K562 (cell line): ENCODE data around the gene AAK1. TPM values are rescaled to one million over a fixed set of nuclear protein-coding genes. Genes with fewer than 3 reads are reported as not detected.

ENCODE experiments used
- ATAC-seq: fragments of 200-7000 bp; cut with Tn5 transposase; 3 replicates; pipeline ENCODE4 v1.9.1; 2020; ENCODE audit warnings: moderate library complexity
- BruUV-seq: library from RNA; stranded (reverse); fragments of 400-500 nt; replicated peaks from 2 replicates; lab custom pipeline; 2021; lab: Mats Ljungman, UMichigan
- CTCF ChIA-PET: fragments of 300-600 bp; formaldehyde crosslinking; extraction: SDS; loops from one replicate; lab custom pipeline; 2021; ENCODE audit warnings: low intra/inter-chr PET ratio; lab: Yijun Ruan, JAX
- POLR2A ChIA-PET: fragments of 300-600, 350-650 bp; sonication (Branson Sonifier 250); formaldehyde crosslinking; extraction: SDS; loops from one replicate; lab custom pipeline; 2021; ENCODE audit warnings: antibody characterized with exemption, inconsistent platforms; lab: Yijun Ruan, JAX
- DNase-seq, 4 experiments: peaks; one replicate each; pipeline versions ENCODE4 v3.0.0 to v3.0.0-alpha.2; 2011 to 2018; ENCODE audit warnings: low spot score in 3 of 4, mixed read lengths in 3 of 4; ENCODE audit errors: extremely low read depth in 1 of 4
- FAIRE-seq: peaks from 2 replicates; lab custom pipeline; 2011; peaks lifted over from hg19 to GRCh38; lab: Jason Lieb, UNC
- H2AFZ ChIP-seq: 2 replicates; pipeline ENCODE4 v1.6.0; 2011; ENCODE audit warnings: low read depth, low read length, control low read depth, inconsistent platforms
- H3K27ac ChIP-seq: fragments of 200-600 bp; 3 replicates; pipeline ENCODE4 v1.8.0; 2011; ENCODE audit warnings: low read depth, mild to moderate bottlenecking, control low read depth, inconsistent platforms, low read length, moderate library complexity, mixed read lengths; ENCODE audit errors: extremely low read depth
- H3K27me3 ChIP-seq, 2 experiments: fragments of 300-600 bp in 1 of 2; 2 replicates in 1 of 2; 3 replicates in 1 of 2; pipeline versions ENCODE4 v1.6.0 to v1.8.0; 2011; ENCODE audit warnings: inconsistent platforms in 2 of 2, low read length in 2 of 2, mild to moderate bottlenecking in 1 of 2, mixed read lengths in 1 of 2, moderate library complexity in 1 of 2; ENCODE audit not compliant: control insufficient read depth in 2 of 2, insufficient read depth in 2 of 2
- H3K36me3 ChIP-seq: fragments of 300-600 bp; 3 replicates; pipeline ENCODE4 v1.8.0; 2011; ENCODE audit warnings: mild to moderate bottlenecking, low read length, inconsistent platforms; ENCODE audit not compliant: control insufficient read depth, insufficient read depth
- H3K4me1 ChIP-seq, 2 experiments: fragments of 200-600 bp in 1 of 2; replicated peaks in 1 of 2; 2 replicates in 1 of 2; 3 replicates in 1 of 2; pipeline versions ENCODE4 v1.5.1 to v1.8.0; 2011; ENCODE audit warnings: inconsistent platforms in 2 of 2, low read length in 2 of 2, mild to moderate bottlenecking in 1 of 2, mixed read lengths in 1 of 2, moderate library complexity in 1 of 2; ENCODE audit not compliant: control insufficient read depth in 2 of 2, insufficient read depth in 2 of 2
- H3K4me2 ChIP-seq: 2 replicates; pipeline ENCODE4 v1.6.1; 2011; ENCODE audit warnings: low read length, control low read depth, inconsistent platforms, mixed read lengths; ENCODE audit not compliant: insufficient read depth
- H3K4me3 ChIP-seq: fragments of 200-600 bp; sonication (generic), shearing (Covaris generic); 2 replicates; pipeline ENCODE4 v1.5.1; 2016; ENCODE audit warnings: control low read depth, inconsistent platforms
- H3K79me2 ChIP-seq: fragments of 200-600 bp; 3 replicates; pipeline ENCODE4 v1.8.0; 2011; ENCODE audit warnings: low read length, inconsistent platforms; ENCODE audit not compliant: control insufficient read depth, insufficient read depth
- H3K9ac ChIP-seq, 2 experiments: 2 replicates each; pipeline versions ENCODE4 v1.6.0 to v1.6.1; 2011; ENCODE audit warnings: low read depth in 2 of 2, low read length in 2 of 2, control low read depth in 1 of 2, inconsistent platforms in 1 of 2, mild to moderate bottlenecking in 1 of 2, mixed read lengths in 1 of 2; ENCODE audit not compliant: insufficient read depth in 1 of 2
- H3K9me1 ChIP-seq: one replicate; pipeline ENCODE4 v1.6.0; 2011; ENCODE audit warnings: inconsistent platforms, mild to moderate bottlenecking, low read length, moderate library complexity; ENCODE audit not compliant: control insufficient read depth, insufficient read depth
- H3K9me3 ChIP-seq: replicated peaks from 2 replicates; pipeline ENCODE4 v1.5.1; 2011; ENCODE audit warnings: low read depth, low read length, inconsistent platforms; ENCODE audit not compliant: control insufficient read depth, insufficient read depth
- H4K20me1 ChIP-seq: replicated peaks from 2 replicates; pipeline ENCODE4 v1.6.1; 2011; ENCODE audit warnings: low read length, inconsistent platforms, mixed read lengths; ENCODE audit not compliant: control insufficient read depth, insufficient read depth
- MTA3 ChIP-seq: fragments of 450-650 bp; formaldehyde crosslinking; IDR thresholded peaks from 2 replicates; pipeline ENCODE4 v1.6.1; 2017; ENCODE audit warnings: mild to moderate bottlenecking, borderline replicate concordance
- NFRKB ChIP-seq: fragments of 450-650 bp; IDR thresholded peaks from 2 replicates; pipeline ENCODE4 v1.6.1; 2016; ENCODE audit warnings: low read depth
- TBP ChIP-seq: optimal IDR thresholded peaks from 2 replicates; pipeline ENCODE3; 2011; ENCODE audit warnings: low read depth, low read length, improper control_type of control experiment
- ZNF316 ChIP-seq: fragments of 450-650 bp; IDR thresholded peaks from 2 replicates; pipeline ENCODE4 v1.6.1; 2016
- WGBS: fragments of 100-300 bp; shearing (Covaris generic); methylation state at CpG from one replicate; pipeline ENCODE4 v1.1.6; 2016; ENCODE audit warnings: low coverage, mixed read lengths; ENCODE audit not compliant: insufficient coverage; ENCODE audit errors: missing lambda C conversion rate; 5-methylcytosine and 5-hydroxymethylcytosine counted together
- in situ Hi-C: fragments of 300-500 bp; cut with MboI; formaldehyde crosslinking; loops from 4 replicates; pipeline ENCODE4 v1.15.0; 2018; ENCODE audit warnings: inconsistent platforms, mixed read lengths
- intact Hi-C: fragments of 100-400 bp; cut with micrococcal nuclease; formaldehyde crosslinking; loops from 2 replicates; pipeline ENCODE4 v1.14.2; 2022
- polyA plus RNA-seq, 8 experiments: library from polyadenylated mRNA; depleted of rRNA in 4 of 8; stranded (reverse) in 5 of 8; unstranded in 3 of 8; fragments of >200 nt; fragmentation: Nextera tagmentation in 2 of 8; fragmentation: Illumina TruSeq in 1 of 8; extraction: Ambion mirVana in 2 of 8; extraction: Trizol in 1 of 8; gene quantifications; 2 replicates each; pipeline versions ENCODE4 v1.2.1 to v1.2.3, GENCODE V29; 2011 to 2014; ENCODE audit warnings: inconsistent platforms in 1 of 8, missing spikeins in 1 of 8
- total RNA-seq, 7 experiments: library from RNA; depleted of rRNA in 6 of 7; stranded (reverse); fragments of >200 nt in 6 of 7; fragmentation: Illumina TruSeq in 2 of 7; extraction: Trizol in 2 of 7; gene quantifications; 2 replicates each; pipeline versions ENCODE4 v1.2.1 to v1.2.3, GENCODE V29; 2011 to 2021; ENCODE audit warnings: low replicate concordance in 1 of 7
- TF ChIP-seq, protein P1 (sequence below), 2 experiments: fragments of 450-650 bp; conservative IDR thresholded peaks; 2 replicates each; pipeline ENCODE4 v1.6.1; 2017; ENCODE audit warnings: mild to moderate bottlenecking in 2 of 2, moderate library complexity in 2 of 2
- TF ChIP-seq, protein P2 (sequence below): IDR thresholded peaks from 2 replicates; pipeline ENCODE4 v1.6.1; 2012; ENCODE audit warnings: low read depth, low read length, improper control_type of control experiment, borderline replicate concordance
- TF ChIP-seq, protein P3 (sequence below), 2 experiments: fragments of 450-650 bp; formaldehyde crosslinking in 1 of 2; IDR thresholded peaks; 2 replicates each; pipeline versions ENCODE4 v1.4.0 to v1.6.1; 2014 to 2020; ENCODE audit warnings: mild to moderate bottlenecking in 2 of 2, borderline replicate concordance in 1 of 2, low read depth in 1 of 2

The AAK1 gene
- total and polyA plus RNA-seq, 9 of the 15 experiments (the other 6 are each of a cell fraction or from before 2014, with no cell fraction given) = 0.89 to 17.1 (median 6.0) TPM

DNA sequence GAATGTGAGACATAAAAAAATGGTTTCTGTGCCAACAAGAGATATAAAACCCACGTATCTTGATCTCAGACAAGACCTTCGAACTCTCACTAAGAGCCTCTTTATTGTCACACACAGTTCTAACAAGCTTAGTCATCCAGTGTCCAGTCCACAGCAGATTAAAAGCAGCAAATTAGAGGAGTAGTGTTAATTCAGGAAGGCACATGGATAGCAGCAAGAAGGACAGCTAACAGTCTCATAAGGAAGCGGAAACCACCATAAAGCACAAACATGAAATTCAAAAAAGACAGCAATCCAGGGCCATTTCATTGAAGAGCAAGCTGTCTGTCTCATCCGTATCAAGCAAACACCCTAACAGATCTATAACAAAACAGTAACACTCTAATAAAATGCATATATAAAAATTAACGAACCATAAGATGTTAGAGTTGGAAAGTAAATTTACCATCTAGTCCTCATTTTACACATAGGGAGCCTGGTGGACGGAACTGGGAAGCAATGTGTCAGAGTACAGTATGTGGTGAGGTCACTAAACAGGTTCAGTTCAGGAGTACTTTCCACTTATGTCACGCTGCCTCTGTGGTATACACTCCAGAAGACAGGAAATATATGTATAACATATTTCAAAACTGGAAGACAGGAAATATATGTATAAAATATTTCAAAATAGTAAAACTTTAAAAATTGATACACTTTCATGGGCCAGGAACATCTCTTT, 18.3 kb downstream of the AAK1 start:
- H3K4me2 ChIP-seq = peak overlapping the region; percentile 65
- no peaks in the 10 kb centered on the region; the same call in 1 of the 2 replicates for H3K9me3 ChIP-seq
- peak in 3 of 4 experiments; percentile 32 to 67 (median 65) for DNase-seq
- BruUV-seq = TSS peak; percentile 2
- intact Hi-C loops (no loop called here), in situ Hi-C loops (no loop called here)
- peaks cover 0 to 35% of the 10 kb centered on the region in 2 experiments; a peak in 4 of 5 replicates for H3K4me1 ChIP-seq
- FAIRE-seq = peak; percentile 79
- H3K36me3 ChIP-seq = no peaks in the 10 kb centered on the region
- ChIA-PET CTCF (no interaction called here), POLR2A (interaction anchor here (0.7 to 8.5 kb wide), 4 partner anchors 13 to 26 kb away, joined by 4 to 70 read pairs (median 6); no protein-coding TSS in a partner anchor)
- H3K9me1 ChIP-seq = no peaks in the 10 kb centered on the region
- WGBS = 25% methylated on average over 7 of the region's 7 CpGs
- H3K4me3 ChIP-seq = no peak overlapping the region
- peak overlapping the region; percentile 71 for H3K27ac ChIP-seq
- H4K20me1 ChIP-seq = no peaks in the 10 kb centered on the region
- peak; percentile 80 for ATAC-seq
- no peaks in the 10 kb centered on the region for H3K27me3 ChIP-seq
- peak overlapping the region; percentile 85 for H2AFZ ChIP-seq
- peak overlapping the region in 1 of 2 experiments; percentile 58; a peak in 2 of 4 replicates for H3K9ac ChIP-seq
- peaks cover 16% of the 10 kb centered on the region; the same call in 2 of the 3 replicates for H3K79me2 ChIP-seq
- TF ChIP-seq MTA3 (peak; percentile 31; the same call in 1 of the 2 replicates), TBP (peak; percentile 27), ZNF316 (peak; percentile 83), NFRKB (0 out of 2 replicates have a peak, but pooled peaks have one; percentile 43)
- TF ChIP-seq, protein P1, sequence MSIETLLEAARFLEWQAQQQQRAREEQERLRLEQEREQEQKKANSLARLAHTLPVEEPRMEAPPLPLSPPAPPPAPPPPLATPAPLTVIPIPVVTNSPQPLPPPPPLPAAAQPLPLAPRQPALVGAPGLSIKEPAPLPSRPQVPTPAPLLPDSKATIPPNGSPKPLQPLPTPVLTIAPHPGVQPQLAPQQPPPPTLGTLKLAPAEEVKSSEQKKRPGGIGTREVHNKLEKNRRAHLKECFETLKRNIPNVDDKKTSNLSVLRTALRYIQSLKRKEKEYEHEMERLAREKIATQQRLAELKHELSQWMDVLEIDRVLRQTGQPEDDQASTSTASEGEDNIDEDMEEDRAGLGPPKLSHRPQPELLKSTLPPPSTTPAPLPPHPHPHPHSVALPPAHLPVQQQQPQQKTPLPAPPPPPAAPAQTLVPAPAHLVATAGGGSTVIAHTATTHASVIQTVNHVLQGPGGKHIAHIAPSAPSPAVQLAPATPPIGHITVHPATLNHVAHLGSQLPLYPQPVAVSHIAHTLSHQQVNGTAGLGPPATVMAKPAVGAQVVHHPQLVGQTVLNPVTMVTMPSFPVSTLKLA (conservative IDR thresholded peaks at IDR 0.05) = peak; percentile 29 to 37; a peak in 1 of 4 replicates
- TF ChIP-seq, protein P2, sequence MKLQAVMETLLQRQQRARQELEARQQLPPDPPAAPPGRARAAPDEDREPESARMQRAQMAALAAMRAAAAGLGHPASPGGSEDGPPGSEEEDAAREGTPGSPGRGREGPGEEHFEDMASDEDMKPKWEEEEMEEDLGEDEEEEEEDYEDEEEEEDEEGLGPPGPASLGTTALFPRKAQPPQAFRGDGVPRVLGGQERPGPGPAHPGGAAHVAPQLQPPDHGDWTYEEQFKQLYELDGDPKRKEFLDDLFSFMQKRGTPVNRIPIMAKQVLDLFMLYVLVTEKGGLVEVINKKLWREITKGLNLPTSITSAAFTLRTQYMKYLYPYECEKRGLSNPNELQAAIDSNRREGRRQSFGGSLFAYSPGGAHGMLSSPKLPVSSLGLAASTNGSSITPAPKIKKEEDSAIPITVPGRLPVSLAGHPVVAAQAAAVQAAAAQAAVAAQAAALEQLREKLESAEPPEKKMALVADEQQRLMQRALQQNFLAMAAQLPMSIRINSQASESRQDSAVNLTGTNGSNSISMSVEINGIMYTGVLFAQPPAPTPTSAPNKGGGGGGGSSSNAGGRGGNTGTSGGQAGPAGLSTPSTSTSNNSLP = peak; percentile 62; the same call in 1 of the 2 replicates
- TF ChIP-seq, protein P3, sequence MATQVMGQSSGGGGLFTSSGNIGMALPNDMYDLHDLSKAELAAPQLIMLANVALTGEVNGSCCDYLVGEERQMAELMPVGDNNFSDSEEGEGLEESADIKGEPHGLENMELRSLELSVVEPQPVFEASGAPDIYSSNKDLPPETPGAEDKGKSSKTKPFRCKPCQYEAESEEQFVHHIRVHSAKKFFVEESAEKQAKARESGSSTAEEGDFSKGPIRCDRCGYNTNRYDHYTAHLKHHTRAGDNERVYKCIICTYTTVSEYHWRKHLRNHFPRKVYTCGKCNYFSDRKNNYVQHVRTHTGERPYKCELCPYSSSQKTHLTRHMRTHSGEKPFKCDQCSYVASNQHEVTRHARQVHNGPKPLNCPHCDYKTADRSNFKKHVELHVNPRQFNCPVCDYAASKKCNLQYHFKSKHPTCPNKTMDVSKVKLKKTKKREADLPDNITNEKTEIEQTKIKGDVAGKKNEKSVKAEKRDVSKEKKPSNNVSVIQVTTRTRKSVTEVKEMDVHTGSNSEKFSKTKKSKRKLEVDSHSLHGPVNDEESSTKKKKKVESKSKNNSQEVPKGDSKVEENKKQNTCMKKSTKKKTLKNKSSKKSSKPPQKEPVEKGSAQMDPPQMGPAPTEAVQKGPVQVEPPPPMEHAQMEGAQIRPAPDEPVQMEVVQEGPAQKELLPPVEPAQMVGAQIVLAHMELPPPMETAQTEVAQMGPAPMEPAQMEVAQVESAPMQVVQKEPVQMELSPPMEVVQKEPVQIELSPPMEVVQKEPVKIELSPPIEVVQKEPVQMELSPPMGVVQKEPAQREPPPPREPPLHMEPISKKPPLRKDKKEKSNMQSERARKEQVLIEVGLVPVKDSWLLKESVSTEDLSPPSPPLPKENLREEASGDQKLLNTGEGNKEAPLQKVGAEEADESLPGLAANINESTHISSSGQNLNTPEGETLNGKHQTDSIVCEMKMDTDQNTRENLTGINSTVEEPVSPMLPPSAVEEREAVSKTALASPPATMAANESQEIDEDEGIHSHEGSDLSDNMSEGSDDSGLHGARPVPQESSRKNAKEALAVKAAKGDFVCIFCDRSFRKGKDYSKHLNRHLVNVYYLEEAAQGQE (IDR thresholded peaks at IDR 0.05; ENCODE audit: borderline replicate concordance) = peak; percentile 16; the same call in 1 of the 2 replicates
- TF ChIP-seq, protein P3 (CRISPR knock-in tag; IDR thresholded peaks at IDR 0.05; ENCODE audit: low read depth) = no peak
